HepG2 (cell line): ENCODE results near the gene COA3. TPM values are rescaled to one million over a fixed set of nuclear protein-coding genes. Genes with fewer than 3 reads are reported as not detected.

Experiments
- MXI1 ChIP-seq: IDR thresholded peaks from 3 replicates; pipeline ENCODE4 v1.6.1; 2012; ENCODE audit warnings: low read depth, low read length, inconsistent platforms, borderline replicate concordance
- PITX1 ChIP-seq: sonication (generic); formaldehyde crosslinking; IDR thresholded peaks from 2 replicates; pipeline ENCODE4 v1.5.1; 2020; ENCODE audit warnings: mild to moderate bottlenecking, missing genetic modification reagents
- TCF7 ChIP-seq: sonication (generic); IDR thresholded peaks from 2 replicates; pipeline ENCODE4 v1.6.1; 2016; ENCODE audit warnings: antibody characterized with exemption, low read depth
- THAP11 ChIP-seq: IDR thresholded peaks from 2 replicates; pipeline ENCODE4 v1.6.1; 2016; ENCODE audit warnings: missing biosample characterization, missing genetic modification reagents
- ZNF780A ChIP-seq: sonication (generic); formaldehyde crosslinking; IDR thresholded peaks from 2 replicates; pipeline ENCODE4 v1.8.0; 2022; ENCODE audit warnings: mild to moderate bottlenecking, missing genetic modification reagents, moderate library complexity
- polyA plus RNA-seq, 8 experiments: library from polyadenylated mRNA; depleted of rRNA in 3 of 8; stranded (reverse) in 7 of 8; unstranded in 1 of 8; fragments of >200 nt; fragmentation: Illumina TruSeq in 4 of 8; extraction: Trizol in 4 of 8; gene quantifications; 2 replicates each; pipeline versions ENCODE4 v1.2.1 to v1.2.3, GENCODE V29; 2011 to 2016; ENCODE audit warnings: low read depth in 4 of 8, missing spikeins in 1 of 8, mixed read lengths in 1 of 8; ENCODE audit not compliant: insufficient read depth in 1 of 8
- total RNA-seq, 5 experiments: library from RNA; depleted of rRNA; stranded (reverse); fragments of >200 nt; fragmentation: Illumina TruSeq; extraction: Trizol; gene quantifications; 2 replicates each; pipeline ENCODE4 v1.2.3, GENCODE V29; 2016; ENCODE audit warnings: low read depth in 1 of 5
- TF ChIP-seq, protein P1 (sequence below): sonication (generic); formaldehyde crosslinking; IDR thresholded peaks from 2 replicates; pipeline ENCODE4 v1.5.1; 2020; ENCODE audit warnings: mild to moderate bottlenecking, missing genetic modification reagents, moderate library complexity
- TF ChIP-seq, protein P2 (sequence below): sonication (generic); formaldehyde crosslinking; IDR thresholded peaks from 2 replicates; pipeline ENCODE4 v1.4.0; 2020; ENCODE audit warnings: missing genetic modification reagents; ENCODE audit errors: not compliant biosample characterization
- TF ChIP-seq, protein P3 (sequence below): sonication (generic); formaldehyde crosslinking; conservative IDR thresholded peaks from 2 replicates; pipeline ENCODE4 v1.4.0; 2020; ENCODE audit warnings: missing genetic modification reagents
- TF ChIP-seq, protein P4 (sequence below): IDR thresholded peaks from 2 replicates; pipeline ENCODE4 v1.6.1; 2016; ENCODE audit warnings: missing biosample characterization, missing genetic modification reagents, low read depth
- TF ChIP-seq, protein P5 (sequence below): sonication (generic); formaldehyde crosslinking; IDR thresholded peaks from 2 replicates; pipeline ENCODE4 v1.4.0; 2020; ENCODE audit warnings: mild to moderate bottlenecking, missing genetic modification reagents

COA3 gene
- total and polyA plus RNA-seq, 2 of the 13 experiments (the other 11 are each of a cell fraction or from before 2014, with no cell fraction given), result 133 to 202 TPM

DNA sequence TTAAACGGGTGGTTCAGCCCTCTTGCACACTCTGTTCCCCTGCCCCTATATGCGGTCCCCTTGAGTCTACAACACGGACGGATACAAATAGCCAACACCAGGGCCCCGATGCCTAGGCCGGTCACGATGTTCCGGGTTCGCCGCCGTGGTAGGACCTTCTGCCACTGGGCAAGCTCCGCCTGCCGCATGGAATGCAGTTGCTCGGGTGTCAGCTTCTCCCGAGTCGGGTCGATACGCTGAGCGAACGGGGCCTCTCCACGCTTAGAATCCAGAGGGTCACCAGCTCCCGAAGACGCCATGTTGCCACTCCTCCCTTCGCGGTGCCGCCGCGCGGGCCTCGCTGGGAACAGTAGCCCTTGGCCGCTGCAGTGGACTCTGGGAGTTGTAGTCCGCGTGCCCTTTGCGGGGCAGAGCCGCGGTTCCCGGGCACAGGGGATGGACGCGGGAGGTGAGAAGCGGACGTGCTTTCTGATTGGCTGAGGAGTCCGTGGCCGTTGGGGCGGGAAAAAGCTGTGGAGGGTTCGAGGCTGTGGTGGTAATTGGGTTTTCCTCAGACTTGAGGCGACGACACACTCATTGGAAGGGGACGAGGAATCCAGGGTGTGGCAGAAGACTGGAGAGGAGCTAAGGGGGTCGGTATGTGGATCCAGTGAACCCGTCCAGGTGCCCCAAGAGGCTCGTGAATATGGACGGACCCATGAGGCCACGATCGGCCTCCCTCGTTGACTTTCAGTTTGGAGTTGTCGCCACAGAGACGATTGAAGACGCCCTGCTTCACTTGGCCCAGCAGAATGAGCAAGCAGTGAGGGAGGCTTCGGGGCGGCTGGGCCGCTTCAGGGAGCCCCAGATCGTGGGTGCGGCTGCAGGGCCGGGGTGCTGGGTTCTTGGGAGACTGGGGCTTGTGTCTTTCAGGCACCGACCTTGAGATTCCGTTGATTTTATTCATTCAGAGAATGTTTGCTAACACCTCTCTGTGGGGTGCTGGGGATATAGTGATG lies at the start of gene COA3, which contains the start of gene CNTD1 (continued):
- TF ChIP-seq, protein P1, sequence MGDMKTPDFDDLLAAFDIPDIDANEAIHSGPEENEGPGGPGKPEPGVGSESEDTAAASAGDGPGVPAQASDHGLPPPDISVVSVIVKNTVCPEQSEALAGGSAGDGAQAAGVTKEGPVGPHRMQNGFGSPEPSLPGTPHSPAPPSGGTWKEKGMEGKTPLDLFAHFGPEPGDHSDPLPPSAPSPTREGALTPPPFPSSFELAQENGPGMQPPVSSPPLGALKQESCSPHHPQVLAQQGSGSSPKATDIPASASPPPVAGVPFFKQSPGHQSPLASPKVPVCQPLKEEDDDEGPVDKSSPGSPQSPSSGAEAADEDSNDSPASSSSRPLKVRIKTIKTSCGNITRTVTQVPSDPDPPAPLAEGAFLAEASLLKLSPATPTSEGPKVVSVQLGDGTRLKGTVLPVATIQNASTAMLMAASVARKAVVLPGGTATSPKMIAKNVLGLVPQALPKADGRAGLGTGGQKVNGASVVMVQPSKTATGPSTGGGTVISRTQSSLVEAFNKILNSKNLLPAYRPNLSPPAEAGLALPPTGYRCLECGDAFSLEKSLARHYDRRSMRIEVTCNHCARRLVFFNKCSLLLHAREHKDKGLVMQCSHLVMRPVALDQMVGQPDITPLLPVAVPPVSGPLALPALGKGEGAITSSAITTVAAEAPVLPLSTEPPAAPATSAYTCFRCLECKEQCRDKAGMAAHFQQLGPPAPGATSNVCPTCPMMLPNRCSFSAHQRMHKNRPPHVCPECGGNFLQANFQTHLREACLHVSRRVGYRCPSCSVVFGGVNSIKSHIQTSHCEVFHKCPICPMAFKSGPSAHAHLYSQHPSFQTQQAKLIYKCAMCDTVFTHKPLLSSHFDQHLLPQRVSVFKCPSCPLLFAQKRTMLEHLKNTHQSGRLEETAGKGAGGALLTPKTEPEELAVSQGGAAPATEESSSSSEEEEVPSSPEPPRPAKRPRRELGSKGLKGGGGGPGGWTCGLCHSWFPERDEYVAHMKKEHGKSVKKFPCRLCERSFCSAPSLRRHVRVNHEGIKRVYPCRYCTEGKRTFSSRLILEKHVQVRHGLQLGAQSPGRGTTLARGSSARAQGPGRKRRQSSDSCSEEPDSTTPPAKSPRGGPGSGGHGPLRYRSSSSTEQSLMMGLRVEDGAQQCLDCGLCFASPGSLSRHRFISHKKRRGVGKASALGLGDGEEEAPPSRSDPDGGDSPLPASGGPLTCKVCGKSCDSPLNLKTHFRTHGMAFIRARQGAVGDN (CRISPR knock-in tag), result peak; percentile 99
- no peak for TF ChIP-seq TCF7
- TF ChIP-seq ZNF780A (CRISPR knock-in tag), result peak; percentile 85; the same call in 1 of the 2 replicates
- peak; percentile 85; the same call in 2 of the 3 replicates for TF ChIP-seq MXI1
- TF ChIP-seq, protein P2, sequence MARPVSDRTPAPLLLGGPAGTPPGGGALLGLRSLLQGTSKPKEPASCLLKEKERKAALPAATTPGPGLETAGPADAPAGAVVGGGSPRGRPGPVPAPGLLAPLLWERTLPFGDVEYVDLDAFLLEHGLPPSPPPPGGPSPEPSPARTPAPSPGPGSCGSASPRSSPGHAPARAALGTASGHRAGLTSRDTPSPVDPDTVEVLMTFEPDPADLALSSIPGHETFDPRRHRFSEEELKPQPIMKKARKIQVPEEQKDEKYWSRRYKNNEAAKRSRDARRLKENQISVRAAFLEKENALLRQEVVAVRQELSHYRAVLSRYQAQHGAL (CRISPR knock-in tag), result peak; percentile 52
- TF ChIP-seq, protein P3, sequence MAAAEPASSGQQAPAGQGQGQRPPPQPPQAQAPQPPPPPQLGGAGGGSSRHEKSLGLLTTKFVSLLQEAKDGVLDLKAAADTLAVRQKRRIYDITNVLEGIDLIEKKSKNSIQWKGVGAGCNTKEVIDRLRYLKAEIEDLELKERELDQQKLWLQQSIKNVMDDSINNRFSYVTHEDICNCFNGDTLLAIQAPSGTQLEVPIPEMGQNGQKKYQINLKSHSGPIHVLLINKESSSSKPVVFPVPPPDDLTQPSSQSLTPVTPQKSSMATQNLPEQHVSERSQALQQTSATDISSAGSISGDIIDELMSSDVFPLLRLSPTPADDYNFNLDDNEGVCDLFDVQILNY (CRISPR knock-in tag), result peak; percentile 90
- peak; percentile 79 for TF ChIP-seq PITX1
- TF ChIP-seq, protein P4, sequence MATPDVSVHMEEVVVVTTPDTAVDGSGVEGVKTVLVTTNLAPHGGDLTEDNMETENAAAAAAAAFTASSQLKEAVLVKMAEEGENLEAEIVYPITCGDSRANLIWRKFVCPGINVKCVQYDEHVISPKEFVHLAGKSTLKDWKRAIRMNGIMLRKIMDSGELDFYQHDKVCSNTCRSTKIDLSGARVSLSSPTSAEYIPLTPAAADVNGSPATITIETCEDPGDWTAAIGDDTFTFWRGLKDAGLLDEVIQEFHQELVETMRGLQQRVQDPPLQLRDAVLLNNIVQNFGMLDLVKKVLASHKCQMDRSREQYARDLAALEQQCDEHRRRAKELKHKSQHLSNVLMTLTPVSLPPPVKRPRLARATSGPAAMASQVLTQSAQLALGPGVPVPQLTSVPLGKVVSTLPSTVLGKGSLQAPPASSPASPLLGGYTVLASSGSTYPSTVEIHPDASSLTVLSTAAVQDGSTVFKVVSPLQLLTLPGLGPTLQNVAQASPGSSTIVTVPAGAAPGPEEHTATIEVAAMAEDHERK (CRISPR knock-in tag), result peak; percentile 91
- TF ChIP-seq, protein P5, sequence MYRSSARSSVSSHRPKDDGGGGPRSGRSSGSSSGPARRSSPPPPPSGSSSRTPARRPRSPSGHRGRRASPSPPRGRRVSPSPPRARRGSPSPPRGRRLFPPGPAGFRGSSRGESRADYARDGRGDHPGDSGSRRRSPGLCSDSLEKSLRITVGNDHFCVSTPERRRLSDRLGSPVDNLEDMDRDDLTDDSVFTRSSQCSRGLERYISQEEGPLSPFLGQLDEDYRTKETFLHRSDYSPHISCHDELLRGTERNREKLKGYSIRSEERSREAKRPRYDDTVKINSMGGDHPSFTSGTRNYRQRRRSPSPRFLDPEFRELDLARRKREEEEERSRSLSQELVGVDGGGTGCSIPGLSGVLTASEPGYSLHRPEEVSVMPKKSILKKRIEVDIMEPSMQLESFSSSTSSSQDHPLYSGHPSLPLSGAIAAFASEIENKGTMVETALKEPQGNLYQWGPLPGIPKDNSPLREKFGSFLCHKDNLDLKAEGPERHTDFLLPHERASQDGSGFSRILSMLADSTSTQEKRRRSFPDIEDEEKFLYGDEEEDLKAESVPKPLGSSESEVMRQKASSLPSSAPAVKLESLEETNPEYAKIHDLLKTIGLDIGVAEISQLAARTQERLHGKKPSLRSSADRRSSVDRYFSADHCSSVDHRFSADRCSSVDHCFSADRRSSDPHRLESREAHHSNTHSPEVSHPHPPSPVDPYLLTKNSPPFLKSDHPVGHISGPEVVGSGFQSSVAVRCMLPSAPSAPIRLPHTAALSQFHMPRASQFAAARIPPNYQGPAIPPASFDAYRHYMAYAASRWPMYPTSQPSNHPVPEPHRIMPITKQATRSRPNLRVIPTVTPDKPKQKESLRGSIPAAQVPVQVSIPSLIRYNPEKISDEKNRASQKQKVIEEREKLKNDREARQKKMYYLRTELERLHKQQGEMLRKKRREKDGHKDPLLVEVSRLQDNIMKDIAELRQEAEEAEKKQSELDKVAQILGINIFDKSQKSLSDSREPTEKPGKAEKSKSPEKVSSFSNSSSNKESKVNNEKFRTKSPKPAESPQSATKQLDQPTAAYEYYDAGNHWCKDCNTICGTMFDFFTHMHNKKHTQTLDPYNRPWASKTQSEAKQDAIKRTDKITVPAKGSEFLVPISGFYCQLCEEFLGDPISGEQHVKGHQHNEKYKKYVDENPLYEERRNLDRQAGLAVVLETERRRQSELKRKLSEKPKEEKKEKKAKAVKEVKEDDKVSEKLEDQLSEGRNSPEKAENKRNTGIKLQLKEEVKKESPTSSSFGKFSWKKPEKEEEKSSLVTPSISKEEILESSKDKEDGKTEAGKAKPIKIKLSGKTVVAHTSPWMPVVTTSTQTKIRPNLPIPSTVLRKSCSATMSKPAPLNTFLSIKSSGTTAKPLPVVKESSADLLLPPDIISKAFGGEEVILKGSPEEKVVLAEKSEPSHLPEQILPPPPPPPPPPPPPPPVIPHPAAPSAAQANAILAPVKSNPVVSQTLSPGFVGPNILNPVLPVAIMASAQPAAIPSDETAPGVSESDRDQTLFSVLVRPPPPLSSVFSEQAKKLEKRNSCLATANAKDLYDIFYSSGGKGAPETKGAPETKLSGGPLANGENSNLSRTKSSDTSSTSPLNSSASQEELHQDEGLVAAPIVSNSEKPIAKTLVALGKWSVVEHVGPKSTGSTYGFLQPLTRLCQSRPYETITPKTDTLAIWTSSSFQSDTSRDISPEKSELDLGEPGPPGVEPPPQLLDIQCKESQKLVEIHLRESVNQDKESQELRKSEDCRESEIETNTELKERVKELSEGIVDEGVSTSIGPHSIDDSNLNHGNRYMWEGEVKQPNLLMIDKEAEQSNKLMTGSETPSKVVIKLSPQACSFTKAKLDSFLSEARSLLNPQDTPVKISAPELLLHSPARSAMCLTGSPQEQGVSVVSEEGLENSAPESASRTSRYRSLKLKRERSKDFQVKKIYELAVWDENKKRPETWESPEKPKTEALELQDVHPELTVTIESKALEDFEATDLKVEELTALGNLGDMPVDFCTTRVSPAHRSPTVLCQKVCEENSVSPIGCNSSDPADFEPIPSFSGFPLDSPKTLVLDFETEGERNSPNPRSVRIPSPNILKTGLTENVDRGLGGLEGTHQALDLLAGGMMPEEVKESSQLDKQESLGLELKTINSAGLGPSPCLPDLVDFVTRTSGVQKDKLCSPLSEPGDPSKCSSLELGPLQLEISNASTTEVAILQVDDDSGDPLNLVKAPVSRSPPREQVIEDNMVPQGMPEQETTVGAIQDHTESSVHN, result peak; percentile 26; the same call in 1 of the 2 replicates
- peak; percentile 100 for TF ChIP-seq THAP11 (CRISPR knock-in tag)
